Smooth muscle cell (in vitro differentiated cells): ENCODE measurements around the gene LRP1B. TPM values are rescaled to one million over a fixed set of nuclear protein-coding genes. Genes with fewer than 3 reads are reported as not detected.

ENCODE experiments used
- DNase-seq: peaks from one replicate; lab custom pipeline; 2025; ENCODE audit not compliant: unreplicated experiment; lab: John Stamatoyannopoulos, UW
- H2AFZ ChIP-seq: fragments of 200-600 bp; sonication (generic); 2 replicates; pipeline ENCODE4 v1.6.0; 2016; ENCODE audit warnings: antibody characterized with exemption, low read depth, mild to moderate bottlenecking
- H3F3A ChIP-seq: fragments of 200-600 bp; sonication (generic); 2 replicates; pipeline ENCODE4 v1.6.0; 2017; ENCODE audit warnings: antibody characterized with exemption, low read depth
- H3K27ac ChIP-seq: fragments of 200-600 bp; sonication (generic); 2 replicates; pipeline ENCODE4 v1.5.1; 2016; ENCODE audit warnings: low read depth, mild to moderate bottlenecking
- H3K27me3 ChIP-seq: fragments of 200-600 bp; sonication (generic); 2 replicates; pipeline ENCODE4 v1.6.1; 2016; ENCODE audit warnings: low read depth, mild to moderate bottlenecking
- H3K36me3 ChIP-seq: fragments of 200-600 bp; sonication (generic); 2 replicates; pipeline ENCODE4 v1.5.1; 2016; ENCODE audit warnings: low read depth
- H3K4me1 ChIP-seq: fragments of 200-600 bp; sonication (generic); 2 replicates; pipeline ENCODE4 v1.5.1; 2016; ENCODE audit warnings: low read depth
- H3K4me2 ChIP-seq: fragments of 200-600 bp; sonication (generic); 2 replicates; pipeline ENCODE4 v1.6.0; 2016; ENCODE audit warnings: mild to moderate bottlenecking
- H3K4me3 ChIP-seq: fragments of 200-600 bp; sonication (generic); 2 replicates; pipeline ENCODE4 v1.5.1; 2016; ENCODE audit warnings: mild to moderate bottlenecking
- H3K79me2 ChIP-seq: fragments of 200-600 bp; sonication (generic); 2 replicates; pipeline ENCODE4 v1.6.0; 2016; ENCODE audit warnings: low read depth, mild to moderate bottlenecking
- H3K9ac ChIP-seq: fragments of 200-600 bp; sonication (generic); 2 replicates; pipeline ENCODE4 v1.6.0; 2016; ENCODE audit warnings: low read depth
- H3K9me3 ChIP-seq: fragments of 200-600 bp; sonication (generic); replicated peaks from 2 replicates; pipeline ENCODE4 v1.5.1; 2016; ENCODE audit warnings: low read depth
- H4K20me1 ChIP-seq: fragments of 200-600 bp; sonication (generic); 2 replicates; pipeline ENCODE4 v1.6.0; 2016; ENCODE audit warnings: low read depth
- WGBS: methylation state at CpG from one replicate; pipeline ENCODE4 v1.1.7; 2016; ENCODE audit warnings: low lambda C conversion rate; 5-methylcytosine and 5-hydroxymethylcytosine counted together
- polyA plus RNA-seq: library from polyadenylated mRNA; unstranded; fragments of >200 nt; fragmentation: Nextera tagmentation; extraction: Ambion mirVana; gene quantifications from 2 replicates; pipeline ENCODE4 v1.2.1, GENCODE V29; 2016
- total RNA-seq: library from RNA; depleted of rRNA; stranded (reverse); fragments of >200 nt; gene quantifications from 2 replicates; pipeline ENCODE4 v1.2.3, GENCODE V29; 2014
- TF ChIP-seq, protein P1 (sequence below): fragments of 200-600 bp; sonication (generic); IDR thresholded peaks from 2 replicates; pipeline ENCODE4 v1.5.1; 2017; ENCODE audit warnings: borderline replicate concordance, mild to moderate bottlenecking, antibody characterized with exemption; ENCODE audit not compliant: insufficient read depth, poor library complexity, severe bottlenecking

The LRP1B gene
- total and polyA plus RNA-seq, 2 experiments from 2014 or later = 0.08 to 2.9 TPM

GRCh38 chr2:141660232-141660631, 470.6 kb downstream of the LRP1B start:
- no peak for DNase-seq
- H3K4me2 ChIP-seq = no peak overlapping the region
- no peaks in the 10 kb centered on the region for H3K4me1 ChIP-seq
- no peaks in the 10 kb centered on the region for H3F3A ChIP-seq
- H3K79me2 ChIP-seq = no peaks in the 10 kb centered on the region
- no peaks in the 10 kb centered on the region for H3K36me3 ChIP-seq
- H3K27me3 ChIP-seq = no peaks in the 10 kb centered on the region
- H3K27ac ChIP-seq = no peak overlapping the region
- no peak overlapping the region for H3K4me3 ChIP-seq
- H3K9me3 ChIP-seq = no peaks in the 10 kb centered on the region
- 88% methylated on average over 8 of the region's 8 CpGs for WGBS
- TF ChIP-seq, protein P1, sequence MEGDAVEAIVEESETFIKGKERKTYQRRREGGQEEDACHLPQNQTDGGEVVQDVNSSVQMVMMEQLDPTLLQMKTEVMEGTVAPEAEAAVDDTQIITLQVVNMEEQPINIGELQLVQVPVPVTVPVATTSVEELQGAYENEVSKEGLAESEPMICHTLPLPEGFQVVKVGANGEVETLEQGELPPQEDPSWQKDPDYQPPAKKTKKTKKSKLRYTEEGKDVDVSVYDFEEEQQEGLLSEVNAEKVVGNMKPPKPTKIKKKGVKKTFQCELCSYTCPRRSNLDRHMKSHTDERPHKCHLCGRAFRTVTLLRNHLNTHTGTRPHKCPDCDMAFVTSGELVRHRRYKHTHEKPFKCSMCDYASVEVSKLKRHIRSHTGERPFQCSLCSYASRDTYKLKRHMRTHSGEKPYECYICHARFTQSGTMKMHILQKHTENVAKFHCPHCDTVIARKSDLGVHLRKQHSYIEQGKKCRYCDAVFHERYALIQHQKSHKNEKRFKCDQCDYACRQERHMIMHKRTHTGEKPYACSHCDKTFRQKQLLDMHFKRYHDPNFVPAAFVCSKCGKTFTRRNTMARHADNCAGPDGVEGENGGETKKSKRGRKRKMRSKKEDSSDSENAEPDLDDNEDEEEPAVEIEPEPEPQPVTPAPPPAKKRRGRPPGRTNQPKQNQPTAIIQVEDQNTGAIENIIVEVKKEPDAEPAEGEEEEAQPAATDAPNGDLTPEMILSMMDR = no peak
- no peak overlapping the region for H3K9ac ChIP-seq
- H2AFZ ChIP-seq = no peak overlapping the region
- H4K20me1 ChIP-seq = no peaks in the 10 kb centered on the region

- no peaks in the 10 kb centered on the region for H3F3A ChIP-seq
- no peaks in the 10 kb centered on the region for H3K9me3 ChIP-seq
- H2AFZ ChIP-seq = no peak overlapping the region
- TF ChIP-seq, protein P1 = no peak
- H3K4me3 ChIP-seq = no peak overlapping the region
- H3K27ac ChIP-seq = no peak overlapping the region
- no peak overlapping the region for H3K9ac ChIP-seq
- 84% methylated on average over 1 of the region's 1 CpG for WGBS
- H3K4me2 ChIP-seq = no peak overlapping the region
- no peaks in the 10 kb centered on the region for H3K27me3 ChIP-seq
- H3K36me3 ChIP-seq = no peaks in the 10 kb centered on the region
- no peaks in the 10 kb centered on the region for H3K4me1 ChIP-seq
- no peak for DNase-seq
- no peaks in the 10 kb centered on the region for H3K79me2 ChIP-seq
- no peaks in the 10 kb centered on the region for H4K20me1 ChIP-seq
These were observed 476.5 kb downstream of the LRP1B start for GRCh38 chr2:141654311-141654710.

DNA sequence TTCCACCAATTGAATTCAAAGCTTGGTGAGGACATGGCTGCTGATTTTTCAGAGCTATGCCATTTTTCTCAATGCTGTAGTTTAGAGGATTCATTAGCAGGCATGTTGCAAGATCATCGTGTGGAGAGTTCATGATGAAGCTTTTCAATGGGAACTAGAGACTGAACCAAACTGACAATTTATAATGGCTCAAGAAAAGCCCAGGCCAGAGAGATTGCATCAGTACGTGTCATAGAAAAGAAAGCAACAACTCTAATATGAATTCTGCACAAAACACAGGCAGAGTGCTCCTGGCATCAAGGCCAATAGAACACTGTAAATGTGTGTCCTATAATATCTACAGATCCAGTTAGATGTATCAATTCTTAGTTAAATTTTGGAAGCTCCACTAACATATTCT, 477.6 kb downstream of the LRP1B start:
- H3K4me3 ChIP-seq = no peak overlapping the region
- H3K27ac ChIP-seq = no peak overlapping the region
- H3K4me1 ChIP-seq = no peaks in the 10 kb centered on the region
- H2AFZ ChIP-seq = no peak overlapping the region
- no peak overlapping the region for H3K9ac ChIP-seq
- no peaks in the 10 kb centered on the region for H4K20me1 ChIP-seq
- no peaks in the 10 kb centered on the region for H3K36me3 ChIP-seq
- no peaks in the 10 kb centered on the region for H3K79me2 ChIP-seq
- no peaks in the 10 kb centered on the region for H3F3A ChIP-seq
- no peaks in the 10 kb centered on the region for H3K27me3 ChIP-seq
- 91% methylated on average over 2 of the region's 2 CpGs for WGBS
- no peaks in the 10 kb centered on the region for H3K9me3 ChIP-seq
- TF ChIP-seq, protein P1 = no peak
- H3K4me2 ChIP-seq = no peak overlapping the region
- DNase-seq = no peak

DNA sequence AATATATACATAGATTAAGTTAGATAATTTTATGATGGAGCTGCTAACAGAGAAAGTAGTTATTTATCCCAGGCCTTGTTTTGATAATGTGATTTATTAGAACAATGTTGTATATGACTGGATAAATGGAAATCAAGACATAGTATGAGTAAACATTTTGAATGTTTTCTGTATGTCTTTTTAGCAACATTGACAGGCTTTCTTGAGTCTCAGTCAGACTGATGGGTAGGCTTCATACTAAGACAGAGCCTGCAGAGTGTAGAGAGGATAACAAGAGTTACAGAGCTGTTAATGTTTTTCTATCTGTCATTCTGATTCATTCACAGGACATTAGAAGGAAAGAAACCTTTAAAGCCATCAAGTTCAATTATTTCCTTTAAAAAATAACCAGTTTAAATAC, 478.5 kb downstream of the LRP1B start:
- Histone ChIP-seq H3K4me3 (no peak overlapping the region), H3K36me3 (no peaks in the 10 kb centered on the region), H4K20me1 (no peaks in the 10 kb centered on the region), H3K4me2 (no peak overlapping the region), H3K27ac (no peak overlapping the region), H3K4me1 (no peaks in the 10 kb centered on the region), H3K9ac (no peak overlapping the region), H3K79me2 (no peaks in the 10 kb centered on the region), H3F3A (no peaks in the 10 kb centered on the region), H3K27me3 (no peaks in the 10 kb centered on the region), H2AFZ (no peak overlapping the region), H3K9me3 (no peaks in the 10 kb centered on the region)
- TF ChIP-seq, protein P1 = no peak
- DNase-seq = no peak
